ENCODE measurements around the gene BZW1. TPM values are rescaled to one million over a fixed set of nuclear protein-coding genes. Genes with fewer than 3 reads are reported as not detected.
A peak's percentile ranks its signal among the peaks of the same experiment; 100 is the strongest.
"Not testable (repeated sequence)": the region's sequence is repeated elsewhere in the genome, so short reads cannot be mapped to it uniquely, and the experiment has no call there.

The BZW1 gene
- polyA plus RNA-seq, 1 donor (not counting 4 experiments of a cell fraction or from before 2014, with no cell fraction given) = 402 TPM

GRCh38 chr2:200800458-200800857 lies 11.3 kb upstream of the BZW1 start:
- Histone ChIP-seq H2AFZ (ENCODE audit: control insufficient read depth, low read length) (no peak overlapping the region), H3K4me3 (ENCODE audit: control insufficient read depth in 2 of 3, extremely low read depth in 1 of 3, insufficient read depth in 2 of 3, low read depth in 1 of 3, low read length in 3 of 3) (no peak overlapping the region), H3K79me2 (ENCODE audit: control insufficient read depth, insufficient read depth, low read length) (no peaks in the 10 kb centered on the region), H3K4me2 (ENCODE audit: control insufficient read depth, extremely low read depth, insufficient read depth, low read depth, low read length) (no peak overlapping the region), H3K27me3 (ENCODE audit: control insufficient read depth, extremely low read depth, insufficient read depth, low read length) (no peaks in the 10 kb centered on the region), H3K27ac (ENCODE audit: control insufficient read depth, insufficient read depth, low read length) (no peak overlapping the region), H3K4me1 (ENCODE audit: control insufficient read depth, extremely low read depth, insufficient read depth, low read length) (no peaks in the 10 kb centered on the region), H3K9ac (ENCODE audit: control insufficient read depth, extremely low read depth, insufficient read depth, low read length) (no peak overlapping the region), H3K9me1 (ENCODE audit: control insufficient read depth, extremely low read depth, insufficient read depth, low read length) (no peaks in the 10 kb centered on the region), H3K9me3 (ENCODE audit: control insufficient read depth, low read depth, low read length) (no peaks in the 10 kb centered on the region), H4K20me1 (ENCODE audit: control insufficient read depth, extremely low read depth, insufficient read depth, low read length) (no peaks in the 10 kb centered on the region), H3K36me3 (ENCODE audit: control insufficient read depth in 2 of 2, extremely low read depth in 1 of 2, insufficient read depth in 2 of 2, low read length in 2 of 2) (no peaks in the 10 kb centered on the region)
- dilution Hi-C loops (cut with MboI; ENCODE audit: extremely low pct_ligation_motif_present, low sequenced_read_pairs) = no loop called here
- no peak for DNase-seq (ENCODE audit: low read depth, low spot score)
- FAIRE-seq = no peak
- TF ChIP-seq CTCF (optimal IDR thresholded peaks at IDR 0.05 in 1 of 3, IDR thresholded peaks at IDR 0.05 in 1 of 3, conservative IDR thresholded peaks at IDR 0.05 in 1 of 3; ENCODE audit: extremely low read depth in 1 of 3, insufficient read depth in 2 of 3, low read length in 3 of 3) (no peak), EZH2 (IDR thresholded peaks at IDR 0.05; ENCODE audit: low read length) (no peak)

GRCh38 chr2:200801431-200801830 lies 10.3 kb upstream of the BZW1 start:
- H4K20me1 ChIP-seq (ENCODE audit: control insufficient read depth, extremely low read depth, insufficient read depth, low read length); H2AFZ ChIP-seq (ENCODE audit: control insufficient read depth, low read length); H3K9ac ChIP-seq (ENCODE audit: control insufficient read depth, extremely low read depth, insufficient read depth, low read length); H3K27me3 ChIP-seq (ENCODE audit: control insufficient read depth, extremely low read depth, insufficient read depth, low read length); dilution Hi-C loops (cut with MboI; ENCODE audit: extremely low pct_ligation_motif_present, low sequenced_read_pairs); H3K9me1 ChIP-seq (ENCODE audit: control insufficient read depth, extremely low read depth, insufficient read depth, low read length); H3K9me3 ChIP-seq (ENCODE audit: control insufficient read depth, low read depth, low read length); H3K4me2 ChIP-seq (ENCODE audit: control insufficient read depth, extremely low read depth, insufficient read depth, low read depth, low read length); FAIRE-seq; H3K36me3 ChIP-seq (ENCODE audit: control insufficient read depth in 2 of 2, extremely low read depth in 1 of 2, insufficient read depth in 2 of 2, low read length in 2 of 2); H3K79me2 ChIP-seq (ENCODE audit: control insufficient read depth, insufficient read depth, low read length); H3K27ac ChIP-seq (ENCODE audit: control insufficient read depth, insufficient read depth, low read length); DNase-seq (ENCODE audit: low read depth, low spot score); H3K4me1 ChIP-seq (ENCODE audit: control insufficient read depth, extremely low read depth, insufficient read depth, low read length); H3K4me3 ChIP-seq (ENCODE audit: control insufficient read depth in 2 of 3, extremely low read depth in 1 of 3, insufficient read depth in 2 of 3, low read depth in 1 of 3, low read length in 3 of 3): not testable (repeated sequence)

GRCh38 chr2:200809506-200810251 lies 2.0 kb upstream of the BZW1 start:
- H3K36me3 ChIP-seq (ENCODE audit: control insufficient read depth in 2 of 2, extremely low read depth in 1 of 2, insufficient read depth in 2 of 2, low read length in 2 of 2) = peaks cover 6 to 10% of the 10 kb centered on the region in 2 experiments
- no peaks in the 10 kb centered on the region for H3K9me3 ChIP-seq (ENCODE audit: control insufficient read depth, low read depth, low read length)
- peak overlapping the region; percentile 97 for H3K4me2 ChIP-seq (ENCODE audit: control insufficient read depth, extremely low read depth, insufficient read depth, low read depth, low read length)
- no peaks in the 10 kb centered on the region for H3K9me1 ChIP-seq (ENCODE audit: control insufficient read depth, extremely low read depth, insufficient read depth, low read length)
- peaks cover 24% of the 10 kb centered on the region for H3K4me1 ChIP-seq (ENCODE audit: control insufficient read depth, extremely low read depth, insufficient read depth, low read length)
- DNase-seq (ENCODE audit: low read depth, low spot score) = no peak
- FAIRE-seq = no peak
- dilution Hi-C loops (cut with MboI; ENCODE audit: extremely low pct_ligation_motif_present, low sequenced_read_pairs) = no loop called here
- TF ChIP-seq EZH2 (IDR thresholded peaks at IDR 0.05; ENCODE audit: low read length) (no peak), CTCF (optimal IDR thresholded peaks at IDR 0.05 in 1 of 3, IDR thresholded peaks at IDR 0.05 in 1 of 3, conservative IDR thresholded peaks at IDR 0.05 in 1 of 3; ENCODE audit: extremely low read depth in 1 of 3, insufficient read depth in 2 of 3, low read length in 3 of 3) (no peak)
- H3K4me3 ChIP-seq (ENCODE audit: control insufficient read depth in 2 of 3, extremely low read depth in 1 of 3, insufficient read depth in 2 of 3, low read depth in 1 of 3, low read length in 3 of 3) = no peak overlapping the region
- H4K20me1 ChIP-seq (ENCODE audit: control insufficient read depth, extremely low read depth, insufficient read depth, low read length) = peaks cover 8% of the 10 kb centered on the region
- no peak overlapping the region for H3K27ac ChIP-seq (ENCODE audit: control insufficient read depth, insufficient read depth, low read length)
- no peak overlapping the region for H3K9ac ChIP-seq (ENCODE audit: control insufficient read depth, extremely low read depth, insufficient read depth, low read length)
- no peak overlapping the region for H2AFZ ChIP-seq (ENCODE audit: control insufficient read depth, low read length)
- H3K79me2 ChIP-seq (ENCODE audit: control insufficient read depth, insufficient read depth, low read length) = peaks cover 29% of the 10 kb centered on the region
- H3K27me3 ChIP-seq (ENCODE audit: control insufficient read depth, extremely low read depth, insufficient read depth, low read length) = no peaks in the 10 kb centered on the region
